IMR-90 (cell line): ENCODE measurements around the gene ZDHHC7. TPM values are rescaled to one million over a fixed set of nuclear protein-coding genes. Genes with fewer than 3 reads are reported as not detected.

Source experiments
- ATAC-seq: fragments of 200-7000 bp; cut with Tn5 transposase; 2 replicates; pipeline ENCODE4 v1.9.1; 2020; ENCODE audit warnings: low read depth, mild to moderate bottlenecking, moderate library complexity
- BruUV-seq: library from RNA; stranded (reverse); fragments of 400-500 nt; replicated peaks from 2 replicates; lab custom pipeline; 2021; lab: Mats Ljungman, UMichigan
- CTCF ChIA-PET: fragments of 300-600 bp; formaldehyde crosslinking; extraction: SDS; loops from one replicate; lab custom pipeline; 2021; ENCODE audit warnings: antibody characterized with exemption; lab: Yijun Ruan, JAX
- POLR2A ChIA-PET: fragments of 300-600 bp; sonication (Branson Sonifier 250); formaldehyde crosslinking; loops from one replicate; lab custom pipeline; 2022; ENCODE audit warnings: antibody characterized with exemption; ENCODE audit not compliant: unreplicated experiment; lab: Charles Lee
- DNase-seq: peaks from one replicate; pipeline ENCODE4 v3.0.0; 2013
- H2AFZ ChIP-seq: replicated peaks from 2 replicates; pipeline ENCODE3; 2013; ENCODE audit warnings: low read length, mild to moderate bottlenecking; ENCODE audit not compliant: poor library complexity
- H2AK5ac ChIP-seq: 2 replicates; pipeline ENCODE4 v1.6.1; 2013; ENCODE audit warnings: low read depth, low read length, inconsistent platforms
- H2AK9ac ChIP-seq: replicated peaks from 2 replicates; pipeline ENCODE3; 2013; ENCODE audit warnings: mild to moderate bottlenecking, low read depth, low read length, moderate library complexity; ENCODE audit not compliant: poor library complexity
- H2BK120ac ChIP-seq: 2 replicates; pipeline ENCODE4 v1.6.1; 2013; ENCODE audit warnings: low read depth, low read length, inconsistent platforms
- H2BK15ac ChIP-seq: 3 replicates; pipeline ENCODE4 v1.6.1; 2013; ENCODE audit warnings: low read depth, low read length, inconsistent platforms
- H2BK20ac ChIP-seq: 2 replicates; pipeline ENCODE4 v1.6.1; 2013; ENCODE audit warnings: low read depth, mild to moderate bottlenecking, inconsistent platforms, low read length, moderate library complexity
- H2BK5ac ChIP-seq: 2 replicates; pipeline ENCODE4 v1.6.1; 2013; ENCODE audit warnings: mild to moderate bottlenecking, low read depth, low read length, inconsistent platforms; ENCODE audit not compliant: poor library complexity, severe bottlenecking
- H3K14ac ChIP-seq: replicated peaks from 2 replicates; pipeline ENCODE4 v1.6.1; 2013; ENCODE audit warnings: low read depth, low read length, inconsistent platforms
- H3K18ac ChIP-seq: 2 replicates; pipeline ENCODE4 v1.6.1; 2013; ENCODE audit warnings: low read depth, low read length, control low read depth
- H3K23ac ChIP-seq: 2 replicates; pipeline ENCODE4 v1.6.1; 2013; ENCODE audit warnings: low read depth, low read length, inconsistent platforms
- H3K27ac ChIP-seq: 2 replicates; pipeline ENCODE4 v1.5.1; 2013; ENCODE audit warnings: mild to moderate bottlenecking, control low read depth, low read length; ENCODE audit not compliant: insufficient read depth
- H3K27me3 ChIP-seq: 2 replicates; pipeline ENCODE4 v1.6.1; 2013; ENCODE audit warnings: low read length; ENCODE audit not compliant: control insufficient read depth, insufficient read depth
- H3K36me3 ChIP-seq: 2 replicates; pipeline ENCODE4 v1.6.1; 2013; ENCODE audit warnings: low read length, mixed read lengths; ENCODE audit not compliant: control insufficient read depth, insufficient read depth
- H3K4ac ChIP-seq: 2 replicates; pipeline ENCODE4 v1.6.1; 2013; ENCODE audit warnings: low read depth, low read length, inconsistent platforms
- H3K4me1 ChIP-seq: 2 replicates; pipeline ENCODE4 v1.6.1; 2013; ENCODE audit warnings: low read length, mixed read lengths; ENCODE audit not compliant: control insufficient read depth, insufficient read depth
- H3K4me2 ChIP-seq: 2 replicates; pipeline ENCODE4 v1.6.1; 2013; ENCODE audit warnings: low read depth, mild to moderate bottlenecking, control low read depth, low read length, moderate library complexity
- H3K4me3 ChIP-seq: 2 replicates; pipeline ENCODE4 v1.5.1; 2013; ENCODE audit warnings: low read depth, mild to moderate bottlenecking, control low read depth, low read length, moderate library complexity; ENCODE audit not compliant: insufficient read depth
- H3K56ac ChIP-seq: 2 replicates; pipeline ENCODE4 v1.6.1; 2013; ENCODE audit warnings: low read length, inconsistent platforms; ENCODE audit not compliant: insufficient read depth; ENCODE audit errors: extremely low read depth
- H3K79me1 ChIP-seq, 2 experiments: 2 replicates each; pipeline ENCODE4 v1.6.1; 2013; ENCODE audit warnings: low read length in 2 of 2, inconsistent platforms in 1 of 2, low read depth in 1 of 2
- H3K9ac ChIP-seq: 2 replicates; pipeline ENCODE4 v1.6.1; 2013; ENCODE audit warnings: low read depth, low read length, control low read depth
- H3K9me1 ChIP-seq: 2 replicates; pipeline ENCODE4 v1.6.1; 2013; ENCODE audit warnings: low read length, inconsistent platforms; ENCODE audit not compliant: insufficient read depth
- H3K9me3 ChIP-seq: 2 replicates; pipeline ENCODE4 v1.6.1; 2013; ENCODE audit warnings: low read length; ENCODE audit not compliant: control insufficient read depth, insufficient read depth
- H4K20me1 ChIP-seq: 2 replicates; pipeline ENCODE4 v1.6.1; 2013; ENCODE audit warnings: low read length, inconsistent platforms; ENCODE audit not compliant: insufficient read depth
- H4K5ac ChIP-seq: 2 replicates; pipeline ENCODE4 v1.6.1; 2013; ENCODE audit warnings: mild to moderate bottlenecking, low read depth, low read length, control low read depth
- H4K8ac ChIP-seq, 2 experiments: 2 replicates each; pipeline ENCODE4 v1.6.1; 2013; ENCODE audit warnings: low read depth in 2 of 2, low read length in 2 of 2, control low read depth in 1 of 2, inconsistent platforms in 1 of 2
- H4K91ac ChIP-seq: 2 replicates; pipeline ENCODE4 v1.6.1; 2013; ENCODE audit warnings: low read depth, low read length, inconsistent platforms; ENCODE audit not compliant: insufficient read depth
- CEBPB ChIP-seq: IDR thresholded peaks from 2 replicates; pipeline ENCODE4 v1.6.1; 2012; ENCODE audit warnings: low read depth, low read length, improper control_type of control experiment
- CHD1 ChIP-seq: IDR thresholded peaks from 2 replicates; pipeline ENCODE4 v1.6.1; 2012; ENCODE audit warnings: low read depth, low read length, improper control_type of control experiment
- MAFK ChIP-seq: IDR thresholded peaks from 2 replicates; pipeline ENCODE4 v1.6.1; 2012; ENCODE audit warnings: low read depth, low read length, improper control_type of control experiment
- MXI1 ChIP-seq: IDR thresholded peaks from 2 replicates; pipeline ENCODE4 v1.6.1; 2012; ENCODE audit warnings: low read depth, mild to moderate bottlenecking, low read length, moderate library complexity, borderline replicate concordance
- NFE2L2 ChIP-seq: fragments of 150-350 bp; IDR thresholded peaks from 2 replicates; pipeline ENCODE4 v1.6.1; 2016; ENCODE audit warnings: low read depth, mild to moderate bottlenecking, low read length
- RCOR1 ChIP-seq: IDR thresholded peaks from 2 replicates; pipeline ENCODE4 v1.6.1; 2012; ENCODE audit warnings: mild to moderate bottlenecking, low read length, improper control_type of control experiment; ENCODE audit not compliant: insufficient replicate concordance
- USF2 ChIP-seq: fragments of 150-350 bp; IDR thresholded peaks from 2 replicates; pipeline ENCODE4 v1.6.1; 2017; ENCODE audit warnings: mild to moderate bottlenecking, antibody characterized with exemption, low read length, low read depth
- WGBS, 2 experiments: methylation state at CpG; one replicate each; pipeline versions ENCODE4 v1.1.5 to v1.1.7; 2013; ENCODE audit warnings: missing lambda C conversion rate in 2 of 2; ENCODE audit not compliant: insufficient read length in 1 of 2; ENCODE audit errors: extremely low coverage in 2 of 2; 5-methylcytosine and 5-hydroxymethylcytosine counted together
- dilution Hi-C: fragments of 300-500 bp; cut with HindIII; formaldehyde crosslinking; loops from one replicate; pipeline ENCODE4 v1.14.3; 2018; ENCODE audit warnings: low sequenced_read_pairs; ENCODE audit not compliant: unreplicated experiment
- in situ Hi-C: fragments of 300-500 bp; cut with MboI; formaldehyde crosslinking; loops from 3 replicates; pipeline ENCODE4 v1.14.3; 2019; ENCODE audit warnings: low sequenced_read_pairs, inconsistent platforms, mixed read lengths
- intact Hi-C: fragments of 100-400 bp; cut with micrococcal nuclease; formaldehyde crosslinking; loops from 2 replicates; pipeline ENCODE4 v1.10.0; 2022
- polyA plus RNA-seq, 3 experiments: library from polyadenylated mRNA; depleted of rRNA; stranded (reverse); fragments of >200 nt; gene quantifications; 2 replicates each; pipeline ENCODE4 v1.2.3, GENCODE V29; 2012; ENCODE audit warnings: low replicate concordance in 1 of 3
- total RNA-seq: library from RNA; depleted of rRNA; stranded (reverse); fragments of >200 nt; gene quantifications from 2 replicates; pipeline ENCODE4 v1.2.3, GENCODE V29; 2012

ZDHHC7 gene
- total and polyA plus RNA-seq, 2 of the 4 experiments (the other 2 are of a cell fraction): 80.1 to 97.1 TPM

- no peak for TF ChIP-seq RCOR1
- TF ChIP-seq MAFK: no peak
- no peak for TF ChIP-seq CEBPB
- TF ChIP-seq MXI1: no peak
- no peak for TF ChIP-seq USF2
- TF ChIP-seq CHD1: no peak
- no peak for TF ChIP-seq NFE2L2
- no peak overlapping the region for H2BK20ac ChIP-seq
- H3K23ac ChIP-seq: no peak overlapping the region
- CTCF ChIA-PET: interaction anchor here (0.5 kb wide), 1 partner anchor 17 kb away, joined by 3 read pairs; no protein-coding TSS in a partner anchor
- 83% methylated on average over 7 of the region's 12 CpGs; no CpG with 5 or more reads in 1 of the 2 experiments for WGBS, 2 experiments
- BruUV-seq: no TSS peak
- H4K91ac ChIP-seq: no peak overlapping the region
- H2AFZ ChIP-seq: no peak overlapping the region
- no peaks in the 10 kb centered on the region for H3K27me3 ChIP-seq
- dilution Hi-C loops (no loop called here), in situ Hi-C loops (no loop called here), intact Hi-C loops (no loop called here)
- peaks cover 39% of the 10 kb centered on the region for H3K36me3 ChIP-seq
- POLR2A ChIA-PET: interaction anchor here (0.6 kb wide), 1 partner anchor 141 kb away, joined by 3 read pairs; no protein-coding TSS in a partner anchor
- no peak overlapping the region for H2BK15ac ChIP-seq
- H2BK5ac ChIP-seq: no peak overlapping the region
- no peak overlapping the region for H2AK9ac ChIP-seq
- H2AK5ac ChIP-seq: no peak overlapping the region
- H3K4me2 ChIP-seq: no peak overlapping the region
- peaks cover 16% of the 10 kb centered on the region for H3K9me1 ChIP-seq
- H2BK120ac ChIP-seq: no peak overlapping the region
- no peak overlapping the region for H3K18ac ChIP-seq
- ATAC-seq (no peak), DNase-seq (no peak)
- H4K8ac ChIP-seq: no peak overlapping the region
- no peak overlapping the region for H3K56ac ChIP-seq
- H3K4me3 ChIP-seq: no peak overlapping the region
- peaks cover 22% of the 10 kb centered on the region for H3K4me1 ChIP-seq
- H3K9me3 ChIP-seq: no peaks in the 10 kb centered on the region
- no peak overlapping the region for H4K5ac ChIP-seq
- no peak overlapping the region for H3K27ac ChIP-seq
- no peak overlapping the region for H3K9ac ChIP-seq
- 0 out of 2 replicates have a peak, but pooled peaks cover 3% of the 10 kb centered on the region for H4K20me1 ChIP-seq
- H3K14ac ChIP-seq: no peak overlapping the region
- peaks cover 21 to 70% of the 10 kb centered on the region in 2 experiments for H3K79me1 ChIP-seq
- no peak overlapping the region for H3K4ac ChIP-seq
These were observed 36.3 kb downstream of the ZDHHC7 start for GRCh38 chr16:84975066-84975465.
